Measurements from ENCODE around the gene DEPP1. TPM values are rescaled to one million over a fixed set of nuclear protein-coding genes. Genes with fewer than 3 reads are reported as not detected.

DEPP1 gene
- total and polyA plus RNA-seq, 2 of the 13 experiments (the other 11 are each of a cell fraction or from before 2014, with no cell fraction given) = 14.8 to 270 TPM

- TF ChIP-seq ZIK1 (CRISPR knock-in tag; IDR thresholded peaks at IDR 0.05; ENCODE audit: borderline replicate concordance, low read depth) = 0 out of 2 replicates have a peak, but pooled peaks have one; percentile 52
- 0 out of 2 replicates have a peak, but pooled peaks have one; percentile 13 for TF ChIP-seq E2F1 (CRISPR knock-in tag; IDR thresholded peaks at IDR 0.05)
- no peak for TF ChIP-seq ZNF761 (CRISPR knock-in tag; conservative IDR thresholded peaks at IDR 0.05)
- TF ChIP-seq ZNF724P (CRISPR knock-in tag; IDR thresholded peaks at IDR 0.05; ENCODE audit: borderline replicate concordance) = peak; percentile 73
- no peak for TF ChIP-seq KDM6A (CRISPR knock-in tag; IDR thresholded peaks at IDR 0.05; ENCODE audit: low read depth)
- 0 out of 2 replicates have a peak, but pooled peaks have one; percentile 19 for TF ChIP-seq AHR (CRISPR knock-in tag; IDR thresholded peaks at IDR 0.05)
- TF ChIP-seq KLF12 (CRISPR knock-in tag; IDR thresholded peaks at IDR 0.05; ENCODE audit: borderline replicate concordance) = peak; percentile 63; the same call in 1 of the 2 replicates
- no peak for TF ChIP-seq PITX1 (CRISPR knock-in tag; IDR thresholded peaks at IDR 0.05)
- TF ChIP-seq EP300 (IDR thresholded peaks at IDR 0.05; ENCODE audit: low read depth in 2 of 2, low read length in 2 of 2) = peak in 1 of 2 experiments; percentile 33; a peak in 1 of 4 replicates
- TF ChIP-seq EP300 (CRISPR knock-in tag; IDR thresholded peaks at IDR 0.05; ENCODE audit: borderline replicate concordance) = no peak
- TF ChIP-seq U2AF1 (optimal IDR thresholded peaks at IDR 0.05; ENCODE audit: low read depth, low read length) = no peak
- TF ChIP-seq MIER3 (CRISPR knock-in tag; IDR thresholded peaks at IDR 0.05; ENCODE audit: borderline replicate concordance) = peak; percentile 54; the same call in 1 of the 2 replicates
- TF ChIP-seq HMGA1 (CRISPR knock-in tag; conservative IDR thresholded peaks at IDR 0.05) = no peak
- 0 out of 2 replicates have a peak, but pooled peaks have one; percentile 10 for TF ChIP-seq HNRNPL (IDR thresholded peaks at IDR 0.05; ENCODE audit: low read depth, low read length)
- TF ChIP-seq ZNF235 (CRISPR knock-in tag; IDR thresholded peaks at IDR 0.05; ENCODE audit: borderline replicate concordance) = 0 out of 2 replicates have a peak, but pooled peaks have one; percentile 54
- peak; percentile 44 for TF ChIP-seq HOXA3 (CRISPR knock-in tag; IDR thresholded peaks at IDR 0.05)
- no peak for TF ChIP-seq CEBPB (IDR thresholded peaks at IDR 0.05; ENCODE audit: borderline replicate concordance, low read depth, low read length)
- no peak for TF ChIP-seq CEBPG (CRISPR knock-in tag; IDR thresholded peaks at IDR 0.05)
- TF ChIP-seq ZNF121 (CRISPR knock-in tag; IDR thresholded peaks at IDR 0.05) = 0 out of 2 replicates have a peak, but pooled peaks have one; percentile 52
- TF ChIP-seq GMEB1 (CRISPR knock-in tag; IDR thresholded peaks at IDR 0.05; ENCODE audit: borderline replicate concordance) = no peak
- TF ChIP-seq ZNF781 (CRISPR knock-in tag; IDR thresholded peaks at IDR 0.05; ENCODE audit: borderline replicate concordance, not compliant biosample characterization) = no peak
- peak; percentile 57 for TF ChIP-seq UBTF (CRISPR knock-in tag; IDR thresholded peaks at IDR 0.05)
Measured at GRCh38 chr10:44974628-44975430, 3.8 kb downstream of the DEPP1 start (continued).
